HUES48 (cell line): Measurements from ENCODE around the gene TRABD.
A peak's percentile ranks its signal among the peaks of the same experiment; 100 is the strongest.
"Not testable (repeated sequence)": the region's sequence is repeated elsewhere in the genome, so short reads cannot be mapped to it uniquely, and the experiment has no call there.

Experiments
- H3K27ac ChIP-seq: one replicate; pipeline ENCODE4 v1.7.0; 2013; ENCODE audit warnings: low read depth, low read length, inconsistent platforms
- H3K27me3 ChIP-seq: 2 replicates; pipeline ENCODE4 v1.6.1; 2013; ENCODE audit warnings: mild to moderate bottlenecking, low read length; ENCODE audit not compliant: control insufficient read depth, insufficient read depth
- H3K36me3 ChIP-seq: 2 replicates; pipeline ENCODE4 v1.6.1; 2013; ENCODE audit warnings: low read length; ENCODE audit not compliant: control insufficient read depth, insufficient read depth
- H3K4me1 ChIP-seq: 2 replicates; pipeline ENCODE4 v1.6.1; 2013; ENCODE audit warnings: mild to moderate bottlenecking, low read length; ENCODE audit not compliant: control insufficient read depth, insufficient read depth
- H3K4me3 ChIP-seq: 2 replicates; pipeline ENCODE4 v1.5.1; 2013; ENCODE audit warnings: mild to moderate bottlenecking, low read depth, low read length
- H3K9ac ChIP-seq: 2 replicates; pipeline ENCODE4 v1.6.1; 2013; ENCODE audit warnings: mild to moderate bottlenecking, low read depth, low read length, moderate library complexity
- H3K9me3 ChIP-seq: 2 replicates; pipeline ENCODE4 v1.6.1; 2013; ENCODE audit warnings: low read length; ENCODE audit not compliant: control insufficient read depth, insufficient read depth

TRABD gene

DNA sequence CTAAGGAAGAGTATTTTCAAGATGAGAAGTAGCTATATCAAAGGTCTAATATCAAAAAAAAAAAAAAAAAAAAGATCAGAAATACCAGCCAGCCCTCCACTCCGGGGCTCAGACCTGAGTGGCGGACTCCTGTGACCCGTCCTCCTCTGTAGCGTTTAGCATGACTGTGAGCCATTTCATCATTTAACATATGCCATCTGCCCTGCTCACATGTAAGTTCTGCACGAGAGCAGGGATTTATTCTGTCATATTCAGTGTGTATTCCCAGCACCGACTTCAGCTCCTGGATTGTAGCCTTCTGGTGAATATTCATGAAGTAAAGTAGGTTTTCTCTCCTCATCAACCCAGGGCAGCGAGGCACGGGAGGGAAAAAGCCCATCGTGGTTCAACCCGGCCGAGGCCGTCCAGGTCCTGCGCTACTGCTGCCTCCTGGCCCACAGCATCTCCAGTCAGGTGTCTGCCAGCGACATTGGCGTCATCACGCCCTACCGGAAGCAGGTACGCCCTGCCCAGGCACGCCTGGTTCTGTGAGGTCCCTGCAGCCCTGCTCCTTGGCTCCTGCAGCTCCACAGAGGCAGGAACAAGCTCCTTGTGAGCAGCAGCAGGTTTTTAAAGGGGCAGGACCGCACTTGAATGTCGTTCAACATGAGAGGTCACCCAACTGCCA, 27.9 kb upstream of the TRABD start:
- Histone ChIP-seq H3K9ac (no peak overlapping the region), H3K4me1 (no peaks in the 10 kb centered on the region; the same call in 1 of the 2 replicates), H3K27me3 (no peaks in the 10 kb centered on the region), H3K36me3 (no peaks in the 10 kb centered on the region), H3K9me3 (no peaks in the 10 kb centered on the region), H3K4me3 (no peak overlapping the region), H3K27ac (no peak overlapping the region)

DNA sequence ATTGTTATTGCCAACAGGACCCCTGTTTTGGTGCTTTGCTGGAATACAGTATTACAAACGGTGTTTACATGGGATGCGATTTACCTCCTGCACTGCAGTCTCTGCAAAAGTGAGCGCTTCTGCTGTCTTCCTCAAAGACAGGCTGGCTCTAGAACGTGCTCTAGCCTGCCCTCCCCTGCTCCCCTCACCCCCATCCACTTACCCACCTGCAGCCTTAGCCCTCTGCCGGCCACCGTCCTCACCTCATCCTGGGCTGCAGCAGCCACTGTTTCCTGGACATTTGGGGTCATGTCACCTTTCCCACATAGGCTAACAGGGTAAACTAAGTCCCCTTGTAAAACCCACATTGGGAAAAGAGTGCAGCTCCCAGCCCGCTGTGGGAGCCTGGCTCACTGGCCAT, 24.8 kb upstream of the TRABD start:
- Histone ChIP-seq H3K4me3 (no peak overlapping the region), H3K27ac (no peak overlapping the region), H3K9ac (no peak overlapping the region), H3K9me3 (no peaks in the 10 kb centered on the region), H3K36me3 (no peaks in the 10 kb centered on the region), H3K4me1 (no peaks in the 10 kb centered on the region; the same call in 1 of the 2 replicates), H3K27me3 (no peaks in the 10 kb centered on the region)

DNA sequence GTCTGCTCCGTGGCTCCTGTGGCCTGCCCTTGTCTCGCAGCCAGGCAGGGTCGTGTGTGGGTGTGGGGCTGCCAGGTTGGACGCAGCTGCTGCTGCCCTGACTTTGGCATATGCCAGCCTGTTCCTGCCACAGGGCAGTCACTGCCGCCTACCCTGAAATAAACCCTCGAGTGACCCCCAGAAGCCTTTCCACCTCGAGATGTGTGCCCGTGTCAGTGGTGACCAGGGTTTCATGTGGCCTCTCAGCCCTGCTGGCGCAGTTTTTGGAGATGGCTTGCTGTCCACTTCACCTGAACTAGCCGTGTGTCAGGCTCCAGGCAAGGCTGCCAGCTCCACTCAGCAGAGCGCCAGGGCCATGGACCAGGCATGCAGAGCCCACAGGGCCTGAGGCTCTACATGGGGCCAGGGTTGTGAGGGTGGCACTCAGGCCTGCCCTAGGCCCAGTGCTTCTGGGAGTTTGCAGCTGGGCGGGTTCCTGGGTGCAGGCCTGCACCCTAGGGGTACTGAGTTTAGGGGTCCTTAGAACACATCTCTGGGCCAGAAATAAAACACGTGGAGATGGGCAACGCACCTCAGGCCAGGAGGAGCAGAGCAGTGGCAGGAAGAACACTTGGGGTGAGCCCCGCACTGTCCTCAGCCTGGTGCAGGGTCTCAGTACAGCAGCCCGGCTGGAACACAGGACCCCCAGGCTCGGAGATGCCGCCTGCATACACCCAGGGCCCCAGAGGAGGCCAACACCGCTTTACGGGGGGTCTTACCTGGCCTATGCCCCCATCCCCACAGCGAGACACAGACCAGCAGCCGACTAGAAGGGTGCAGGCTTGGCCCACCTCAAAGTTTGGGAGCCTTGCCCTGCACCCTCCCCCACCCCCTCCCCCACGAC, 24.0 kb upstream of the TRABD start:
- Histone ChIP-seq H3K36me3 (no peaks in the 10 kb centered on the region), H3K4me1 (no peaks in the 10 kb centered on the region; the same call in 1 of the 2 replicates), H3K4me3 (no peak overlapping the region), H3K9ac (no peak overlapping the region), H3K27ac (no peak overlapping the region), H3K27me3 (no peaks in the 10 kb centered on the region), H3K9me3 (no peaks in the 10 kb centered on the region)

DNA sequence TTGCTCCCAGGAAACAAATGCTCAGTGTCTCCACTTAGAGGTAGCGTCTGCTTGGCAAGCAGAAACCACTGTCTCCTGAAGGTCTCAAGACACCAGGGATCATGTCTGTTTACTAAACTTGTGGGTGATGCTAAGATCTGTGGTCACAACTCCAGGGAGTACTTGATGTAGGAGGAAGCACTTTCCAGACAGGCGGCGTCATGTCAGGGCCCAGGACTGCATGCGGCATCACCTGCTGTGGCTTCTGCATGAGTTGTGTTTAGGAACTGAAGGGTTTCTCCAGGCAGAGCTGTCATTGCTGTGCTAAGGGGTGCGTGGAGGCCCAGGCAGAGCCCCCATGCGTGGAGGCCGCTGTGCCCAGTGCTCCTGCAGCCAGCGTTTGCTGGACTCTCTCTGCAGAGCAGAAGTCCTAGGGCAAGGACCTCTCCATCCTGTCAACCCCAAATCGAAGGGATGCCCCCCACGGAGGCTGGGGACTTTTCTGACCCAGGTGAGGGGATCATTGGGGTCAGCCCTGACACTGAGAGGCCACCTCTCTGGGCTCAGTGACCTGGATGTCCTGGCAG, 23.2 kb upstream of the TRABD start:
- Histone ChIP-seq H3K9me3 (no peaks in the 10 kb centered on the region), H3K27ac (no peak overlapping the region), H3K36me3 (no peaks in the 10 kb centered on the region), H3K4me3 (no peak overlapping the region), H3K4me1 (no peaks in the 10 kb centered on the region; the same call in 1 of the 2 replicates), H3K27me3 (no peaks in the 10 kb centered on the region), H3K9ac (no peak overlapping the region)

DNA sequence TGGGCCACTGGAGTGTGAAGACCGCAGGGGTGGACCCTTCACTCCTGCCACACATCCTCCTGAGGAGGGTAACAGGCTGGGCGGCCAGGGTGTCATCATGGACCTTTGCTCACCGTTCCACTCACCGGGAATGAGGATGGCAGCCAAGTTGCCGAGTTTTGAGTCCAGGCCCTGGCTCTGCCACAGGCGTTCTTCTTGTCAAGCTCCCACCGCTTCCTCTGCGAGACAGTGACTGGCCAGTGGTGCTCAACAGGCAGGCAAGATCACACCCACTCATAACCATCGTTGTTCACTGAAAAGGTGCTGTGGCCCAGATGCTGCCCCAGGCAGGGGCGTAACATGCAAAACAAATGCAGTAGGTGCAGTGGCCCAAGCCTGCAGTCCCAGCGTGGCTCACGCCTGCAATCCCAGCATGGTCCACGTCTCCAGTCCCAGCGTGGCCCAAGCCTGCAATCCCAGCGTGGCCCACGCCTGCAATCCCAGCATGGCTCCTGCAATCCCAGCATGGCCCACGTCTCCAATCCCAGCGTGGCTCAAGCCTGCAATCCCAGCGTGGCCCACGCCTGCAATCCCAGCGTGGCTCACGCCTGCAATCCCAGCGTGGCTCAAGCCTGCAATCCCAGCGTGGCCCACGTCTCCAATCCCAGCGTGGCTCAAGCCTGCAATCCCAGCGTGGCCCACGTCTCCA, 20.1 kb upstream of the TRABD start:
- no peak overlapping the region for H3K9ac ChIP-seq
- H3K4me3 ChIP-seq, result no peak overlapping the region
- H3K27me3 ChIP-seq, result peaks cover 11% of the 10 kb centered on the region
- no peaks in the 10 kb centered on the region for H3K4me1 ChIP-seq
- no peak overlapping the region for H3K27ac ChIP-seq
- no peaks in the 10 kb centered on the region for H3K9me3 ChIP-seq
- no peaks in the 10 kb centered on the region for H3K36me3 ChIP-seq

DNA sequence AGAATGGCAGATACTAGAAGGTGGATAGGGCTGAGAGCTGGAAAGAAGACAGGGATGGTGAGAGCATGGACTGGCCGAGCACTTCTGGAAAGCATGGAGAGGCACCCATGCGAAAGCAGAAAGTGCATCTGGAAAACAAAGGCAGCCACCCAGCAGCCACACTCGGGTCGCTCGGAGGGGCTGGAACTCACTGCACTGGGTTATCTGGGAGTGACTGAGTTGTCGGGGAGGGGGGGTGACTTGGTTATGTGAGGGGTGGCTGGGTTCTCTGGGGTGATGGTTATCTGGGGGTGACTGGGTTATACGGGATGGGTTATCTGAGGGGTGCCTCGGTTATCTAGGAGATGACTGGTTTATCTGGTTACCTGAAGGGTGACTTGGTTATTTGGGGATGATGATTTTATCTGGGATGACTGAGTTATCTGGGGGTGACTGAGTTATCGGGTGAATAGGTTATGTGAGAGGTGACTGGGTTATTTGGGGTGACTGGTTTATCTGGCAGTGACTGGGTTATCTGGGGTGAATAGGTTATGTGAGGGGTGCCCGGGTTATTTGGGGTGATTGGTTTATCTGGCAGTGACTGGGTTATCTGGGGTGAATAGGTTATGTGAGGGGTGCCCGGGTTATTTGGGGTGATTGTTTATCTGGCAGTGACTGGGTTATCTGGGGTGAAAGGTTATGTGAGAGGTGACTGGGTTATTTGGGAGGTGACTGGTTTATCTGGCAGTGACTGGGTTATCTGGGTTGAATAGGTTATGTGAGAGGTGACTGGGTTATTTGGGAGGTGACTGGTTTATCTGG, 17.8 kb upstream of the TRABD start:
- H3K27me3 ChIP-seq, result peaks cover 21% of the 10 kb centered on the region
- H3K4me3 ChIP-seq, result no peak overlapping the region
- no peak overlapping the region for H3K27ac ChIP-seq
- H3K36me3 ChIP-seq, result no peaks in the 10 kb centered on the region
- no peaks in the 10 kb centered on the region for H3K9me3 ChIP-seq
- H3K4me1 ChIP-seq, result no peaks in the 10 kb centered on the region
- no peak overlapping the region for H3K9ac ChIP-seq

DNA sequence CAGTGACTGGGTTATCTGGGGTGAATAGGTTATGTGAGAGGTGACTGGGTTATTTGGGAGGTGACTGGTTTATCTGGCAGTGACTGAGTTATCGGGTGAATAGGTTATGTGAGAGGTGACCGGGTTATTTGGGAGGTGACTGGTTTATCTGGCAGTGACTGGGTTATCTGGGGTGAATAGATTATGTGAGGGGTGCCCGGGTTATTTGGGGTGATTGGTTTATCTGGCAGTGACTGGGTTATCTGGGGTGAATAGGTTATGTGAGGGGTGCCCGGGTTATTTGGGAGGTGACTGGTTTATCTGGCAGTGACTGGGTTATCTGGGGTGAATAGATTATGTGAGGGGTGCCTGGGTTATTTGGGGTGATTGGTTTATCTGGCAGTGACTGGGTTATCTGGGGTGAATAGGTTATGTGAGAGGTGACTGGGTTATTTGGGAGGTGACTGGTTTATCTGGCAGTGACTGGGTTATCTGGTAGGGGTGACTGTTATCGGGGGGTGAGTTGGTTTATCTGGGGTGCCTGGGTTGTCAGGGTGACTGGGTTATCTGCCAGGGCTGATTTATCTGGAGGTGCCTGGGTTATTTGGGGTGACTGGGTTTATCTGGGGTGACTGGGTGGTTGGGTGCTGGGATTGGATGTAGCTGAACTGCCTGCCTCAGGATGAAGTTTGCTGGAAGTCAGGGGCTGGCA, 17.1 kb upstream of the TRABD start:
- not testable (repeated sequence) for H3K36me3 ChIP-seq, H3K9ac ChIP-seq, H3K27ac ChIP-seq, H3K4me1 ChIP-seq, H3K4me3 ChIP-seq, H3K9me3 ChIP-seq
- H3K27me3 ChIP-seq, result peaks cover 21% of the 10 kb centered on the region

DNA sequence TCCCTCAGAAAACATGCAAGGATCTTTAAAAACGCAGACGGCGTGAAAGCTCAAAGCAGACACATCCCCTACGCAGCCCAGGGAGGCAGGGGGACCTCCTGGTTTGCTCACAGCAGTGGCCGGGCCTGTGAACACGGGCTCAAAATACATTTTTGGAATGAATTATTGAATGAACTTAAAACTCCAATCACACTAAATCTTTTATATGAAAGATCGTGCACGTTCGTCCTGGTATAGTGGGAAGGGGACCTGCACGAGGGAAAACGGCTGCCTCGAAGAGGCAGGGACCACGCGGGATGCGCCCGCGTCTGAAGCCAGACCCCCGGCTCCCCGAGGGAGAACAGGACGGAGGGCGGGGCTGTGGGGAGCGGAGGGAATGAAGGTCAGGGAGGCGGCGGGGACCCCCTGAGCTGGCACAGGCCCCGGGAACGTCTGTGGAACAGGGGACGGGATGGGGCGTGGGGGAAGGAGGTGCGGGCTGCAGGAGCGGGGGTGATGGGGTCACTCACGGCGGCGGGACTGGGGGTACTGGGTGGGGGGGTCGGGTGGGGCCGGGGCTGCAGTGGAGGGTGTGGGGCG, 16.4 kb upstream of the TRABD start:
- H3K36me3 ChIP-seq, result no peaks in the 10 kb centered on the region
- no peaks in the 10 kb centered on the region for H3K4me1 ChIP-seq
- no peak overlapping the region for H3K9ac ChIP-seq
- no peaks in the 10 kb centered on the region for H3K9me3 ChIP-seq
- peaks cover 21% of the 10 kb centered on the region for H3K27me3 ChIP-seq
- H3K4me3 ChIP-seq, result peak overlapping the region; percentile 55; the same call in 1 of the 2 replicates
- no peak overlapping the region for H3K27ac ChIP-seq

DNA sequence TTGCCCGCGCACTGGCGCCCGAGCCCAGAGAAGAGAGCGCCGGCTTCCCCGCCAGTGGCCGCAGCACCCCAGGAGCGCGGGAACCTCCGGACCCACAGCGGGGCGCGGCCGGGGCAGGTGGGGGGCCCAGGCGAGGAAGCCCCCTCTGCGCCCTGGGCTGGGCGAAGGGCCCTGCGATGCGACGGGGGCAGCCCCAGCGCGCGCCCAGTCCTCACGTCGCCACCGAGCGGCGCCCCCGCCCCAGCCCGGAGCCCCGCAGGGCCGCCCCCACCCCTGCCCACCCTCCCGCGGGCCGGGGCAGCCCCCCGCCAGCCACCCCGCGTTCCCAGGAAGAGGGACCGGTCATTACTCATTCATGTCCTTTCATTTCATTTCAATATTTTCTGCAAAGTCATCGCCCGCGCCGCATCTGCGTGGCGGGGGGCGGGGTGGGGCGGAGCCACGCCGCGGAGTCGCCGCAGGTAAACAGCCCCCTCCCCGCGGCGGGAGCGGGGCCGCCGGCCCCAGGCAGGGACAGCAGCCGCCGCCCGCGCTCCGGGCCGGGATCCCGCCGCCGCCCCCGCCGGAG, 15.9 kb upstream of the TRABD start:
- Histone ChIP-seq H3K36me3 (no peaks in the 10 kb centered on the region), H3K27me3 (peaks cover 21% of the 10 kb centered on the region), H3K4me3 (peak overlapping the region; percentile 55; the same call in 1 of the 2 replicates), H3K9me3 (no peaks in the 10 kb centered on the region), H3K9ac (no peak overlapping the region), H3K4me1 (no peaks in the 10 kb centered on the region), H3K27ac (no peak overlapping the region)
